Fibroblast of lung (primary cell): ENCODE measurements around the gene ZNF503.
"Not testable (repeated sequence)": the region's sequence is repeated elsewhere in the genome, so short reads cannot be mapped to it uniquely, and the experiment has no call there.

Experiments used
- EZH2 ChIP-seq: IDR thresholded peaks from 2 replicates; pipeline ENCODE4 v1.5.1; 2012; ENCODE audit warnings: low read length, control low read depth, mild to moderate bottlenecking; ENCODE audit errors: missing control alignments
- TF ChIP-seq, protein P1 (sequence below), 2 donors: IDR thresholded peaks in 1 of 2; conservative IDR thresholded peaks in 1 of 2; 1 replicate in 1 of 2; 2 replicates in 1 of 2; pipeline ENCODE4 v1.5.1; 2011 to 2012; ENCODE audit warnings: low read length in 2 of 2, control low read depth in 1 of 2, inconsistent platforms in 1 of 2, low read depth in 1 of 2, mild to moderate bottlenecking in 1 of 2

DNA sequence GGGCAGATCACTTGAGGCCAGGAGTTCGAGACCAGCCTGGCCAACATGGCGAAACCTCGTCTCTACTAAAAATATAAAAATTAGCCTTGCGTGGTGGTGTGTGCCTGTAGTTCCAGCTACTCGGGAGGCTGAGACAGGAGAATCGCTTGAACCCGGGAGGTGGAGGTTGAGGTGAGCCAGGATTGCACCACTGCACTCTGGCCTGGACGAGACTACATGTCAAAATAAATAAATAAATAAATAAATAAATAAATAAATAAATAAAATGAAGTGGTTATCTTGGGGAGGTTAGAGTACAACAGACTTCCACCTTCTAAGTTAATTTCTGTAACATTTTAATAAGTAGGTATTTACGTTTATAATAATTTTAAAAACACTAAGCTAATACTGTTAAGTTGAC, 31.7 kb downstream of the ZNF503 start:
- TF ChIP-seq, protein P1, sequence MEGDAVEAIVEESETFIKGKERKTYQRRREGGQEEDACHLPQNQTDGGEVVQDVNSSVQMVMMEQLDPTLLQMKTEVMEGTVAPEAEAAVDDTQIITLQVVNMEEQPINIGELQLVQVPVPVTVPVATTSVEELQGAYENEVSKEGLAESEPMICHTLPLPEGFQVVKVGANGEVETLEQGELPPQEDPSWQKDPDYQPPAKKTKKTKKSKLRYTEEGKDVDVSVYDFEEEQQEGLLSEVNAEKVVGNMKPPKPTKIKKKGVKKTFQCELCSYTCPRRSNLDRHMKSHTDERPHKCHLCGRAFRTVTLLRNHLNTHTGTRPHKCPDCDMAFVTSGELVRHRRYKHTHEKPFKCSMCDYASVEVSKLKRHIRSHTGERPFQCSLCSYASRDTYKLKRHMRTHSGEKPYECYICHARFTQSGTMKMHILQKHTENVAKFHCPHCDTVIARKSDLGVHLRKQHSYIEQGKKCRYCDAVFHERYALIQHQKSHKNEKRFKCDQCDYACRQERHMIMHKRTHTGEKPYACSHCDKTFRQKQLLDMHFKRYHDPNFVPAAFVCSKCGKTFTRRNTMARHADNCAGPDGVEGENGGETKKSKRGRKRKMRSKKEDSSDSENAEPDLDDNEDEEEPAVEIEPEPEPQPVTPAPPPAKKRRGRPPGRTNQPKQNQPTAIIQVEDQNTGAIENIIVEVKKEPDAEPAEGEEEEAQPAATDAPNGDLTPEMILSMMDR (conservative IDR thresholded peaks at IDR 0.05 in 1 of 2, IDR thresholded peaks at IDR 0.05 in 1 of 2; ENCODE audit: low read depth in 1 of 2, low read length in 2 of 2), result not testable (repeated sequence)
- not testable (repeated sequence) for TF ChIP-seq EZH2
